DOHH2 (cell line): ENCODE measurements around the gene C16orf96.

Experiments used
- H3F3A ChIP-seq: fragments of 200-600 bp; sonication (generic), shearing (Covaris generic); 2 replicates; pipeline ENCODE4 v1.6.0; 2016; ENCODE audit warnings: antibody characterized with exemption, mild to moderate bottlenecking; ENCODE audit not compliant: control insufficient read depth, insufficient read depth
- H3K27ac ChIP-seq: fragments of 200-600 bp; sonication (generic); 2 replicates; pipeline ENCODE4 v1.5.1; 2014; ENCODE audit warnings: low read depth, mild to moderate bottlenecking, low read length, moderate library complexity
- H3K27me3 ChIP-seq: fragments of 200-600 bp; sonication (generic); 2 replicates; pipeline ENCODE4 v1.6.1; 2014; ENCODE audit warnings: mild to moderate bottlenecking, low read length, mixed read lengths; ENCODE audit not compliant: control insufficient read depth
- H3K36me3 ChIP-seq: fragments of 200-600 bp; sonication (generic); 2 replicates; pipeline ENCODE4 v1.6.1; 2014; ENCODE audit warnings: mild to moderate bottlenecking, low read length, moderate library complexity, mixed read lengths; ENCODE audit not compliant: control insufficient read depth
- H3K4me1 ChIP-seq: fragments of 200-600 bp; sonication (generic); 2 replicates; pipeline ENCODE4 v1.6.1; 2014; ENCODE audit warnings: mild to moderate bottlenecking, low read length, mixed read lengths; ENCODE audit not compliant: control insufficient read depth
- H3K4me2 ChIP-seq: fragments of 200-600 bp; sonication (generic); 2 replicates; pipeline ENCODE4 v1.6.0; 2014; ENCODE audit warnings: mild to moderate bottlenecking, low read length, moderate library complexity
- H3K4me3 ChIP-seq: fragments of 200-600 bp; sonication (generic); 2 replicates; pipeline ENCODE4 v1.5.1; 2014; ENCODE audit warnings: mild to moderate bottlenecking, low read length, mixed read lengths
- H3K79me2 ChIP-seq: fragments of 200-600 bp; sonication (generic); 2 replicates; pipeline ENCODE4 v1.6.1; 2014; ENCODE audit warnings: mild to moderate bottlenecking, low read length, mixed read lengths; ENCODE audit not compliant: control insufficient read depth
- H3K9me2 ChIP-seq: fragments of 200-600 bp; sonication (generic); replicated peaks from 2 replicates; pipeline ENCODE4 v1.6.1; 2014; ENCODE audit warnings: mild to moderate bottlenecking, low read length, mixed read lengths; ENCODE audit not compliant: control insufficient read depth
- H3K9me3 ChIP-seq: fragments of 200-600 bp; sonication (generic); 2 replicates; pipeline ENCODE4 v1.6.1; 2014; ENCODE audit warnings: antibody characterized with exemption, low read length, mixed read lengths; ENCODE audit not compliant: control insufficient read depth, insufficient read depth
- H4K20me1 ChIP-seq: fragments of 200-600 bp; sonication (generic); 2 replicates; pipeline ENCODE4 v1.6.0; 2014; ENCODE audit warnings: low read depth, mild to moderate bottlenecking, antibody characterized with exemption, low read length, moderate library complexity; ENCODE audit not compliant: control insufficient read depth, insufficient read depth
- EZH2phosphoT487 ChIP-seq: fragments of 200-600 bp; sonication (generic); IDR thresholded peaks from 2 replicates; pipeline ENCODE4 v1.6.1; 2017; ENCODE audit warnings: borderline replicate concordance, mild to moderate bottlenecking, antibody characterized with exemption, low read length, moderate library complexity, mixed read lengths
- TF ChIP-seq, protein P1 (sequence below): fragments of 200-600 bp; sonication (generic); IDR thresholded peaks from one replicate; pipeline ENCODE4 v1.5.1; 2014; ENCODE audit warnings: antibody characterized with exemption, mild to moderate bottlenecking, low read depth, low read length; ENCODE audit not compliant: poor library complexity, severe bottlenecking

C16orf96 gene

DNA sequence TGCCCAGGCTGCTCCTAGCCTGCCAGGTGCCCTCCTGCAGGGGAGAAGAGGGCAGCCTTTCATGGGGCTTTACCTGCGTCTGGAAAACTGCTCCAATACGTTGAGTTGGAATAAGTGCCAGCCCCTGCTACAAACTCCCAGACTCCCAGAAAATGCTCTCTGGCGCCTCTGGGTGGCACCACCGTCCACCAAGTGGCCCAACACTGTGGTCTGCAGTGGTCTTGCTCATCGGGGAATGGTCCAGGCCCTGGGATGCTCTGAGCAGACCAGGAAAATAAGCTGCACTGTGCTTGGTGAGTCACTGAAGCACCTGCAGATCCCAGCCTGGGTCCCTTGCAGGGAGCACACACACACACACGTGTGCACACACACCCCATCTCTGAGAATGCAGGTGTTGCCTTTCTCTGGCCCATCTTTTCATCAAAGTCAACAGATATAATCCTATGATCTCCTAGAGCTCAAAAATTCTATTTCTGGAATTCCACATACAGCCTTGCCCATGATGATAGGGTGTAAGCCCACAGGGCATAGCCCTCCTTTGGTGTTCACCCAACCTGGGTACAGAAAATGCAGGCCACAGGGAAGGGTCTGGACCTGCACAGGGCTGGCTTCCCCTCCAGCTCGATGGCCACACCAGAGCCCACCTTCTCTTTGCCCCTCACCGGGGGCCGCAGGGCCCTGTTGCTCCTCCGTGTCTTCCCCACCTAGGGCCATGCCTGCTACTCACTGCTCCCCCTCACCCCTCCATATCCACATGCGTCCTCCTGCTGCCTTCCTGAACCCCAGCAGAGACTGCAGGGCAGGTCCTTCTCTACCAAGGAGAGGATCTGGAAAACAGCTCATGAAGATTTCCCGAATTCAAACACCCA is 38.1 kb upstream of the C16orf96 start:
- Histone ChIP-seq H3K4me2 (no peak overlapping the region), H3K27ac (no peak overlapping the region), H3K36me3 (no peaks in the 10 kb centered on the region), H3K9me2 (no peaks in the 10 kb centered on the region), H3K9me3 (no peaks in the 10 kb centered on the region), H3F3A (peaks cover 6% of the 10 kb centered on the region), H4K20me1 (no peaks in the 10 kb centered on the region), H3K27me3 (no peaks in the 10 kb centered on the region), H3K79me2 (no peaks in the 10 kb centered on the region), H3K4me3 (no peak overlapping the region), H3K4me1 (peaks cover 9% of the 10 kb centered on the region)
- TF ChIP-seq, protein P1, sequence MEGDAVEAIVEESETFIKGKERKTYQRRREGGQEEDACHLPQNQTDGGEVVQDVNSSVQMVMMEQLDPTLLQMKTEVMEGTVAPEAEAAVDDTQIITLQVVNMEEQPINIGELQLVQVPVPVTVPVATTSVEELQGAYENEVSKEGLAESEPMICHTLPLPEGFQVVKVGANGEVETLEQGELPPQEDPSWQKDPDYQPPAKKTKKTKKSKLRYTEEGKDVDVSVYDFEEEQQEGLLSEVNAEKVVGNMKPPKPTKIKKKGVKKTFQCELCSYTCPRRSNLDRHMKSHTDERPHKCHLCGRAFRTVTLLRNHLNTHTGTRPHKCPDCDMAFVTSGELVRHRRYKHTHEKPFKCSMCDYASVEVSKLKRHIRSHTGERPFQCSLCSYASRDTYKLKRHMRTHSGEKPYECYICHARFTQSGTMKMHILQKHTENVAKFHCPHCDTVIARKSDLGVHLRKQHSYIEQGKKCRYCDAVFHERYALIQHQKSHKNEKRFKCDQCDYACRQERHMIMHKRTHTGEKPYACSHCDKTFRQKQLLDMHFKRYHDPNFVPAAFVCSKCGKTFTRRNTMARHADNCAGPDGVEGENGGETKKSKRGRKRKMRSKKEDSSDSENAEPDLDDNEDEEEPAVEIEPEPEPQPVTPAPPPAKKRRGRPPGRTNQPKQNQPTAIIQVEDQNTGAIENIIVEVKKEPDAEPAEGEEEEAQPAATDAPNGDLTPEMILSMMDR = peak; percentile 78
- no peak for TF ChIP-seq EZH2phosphoT487

DNA sequence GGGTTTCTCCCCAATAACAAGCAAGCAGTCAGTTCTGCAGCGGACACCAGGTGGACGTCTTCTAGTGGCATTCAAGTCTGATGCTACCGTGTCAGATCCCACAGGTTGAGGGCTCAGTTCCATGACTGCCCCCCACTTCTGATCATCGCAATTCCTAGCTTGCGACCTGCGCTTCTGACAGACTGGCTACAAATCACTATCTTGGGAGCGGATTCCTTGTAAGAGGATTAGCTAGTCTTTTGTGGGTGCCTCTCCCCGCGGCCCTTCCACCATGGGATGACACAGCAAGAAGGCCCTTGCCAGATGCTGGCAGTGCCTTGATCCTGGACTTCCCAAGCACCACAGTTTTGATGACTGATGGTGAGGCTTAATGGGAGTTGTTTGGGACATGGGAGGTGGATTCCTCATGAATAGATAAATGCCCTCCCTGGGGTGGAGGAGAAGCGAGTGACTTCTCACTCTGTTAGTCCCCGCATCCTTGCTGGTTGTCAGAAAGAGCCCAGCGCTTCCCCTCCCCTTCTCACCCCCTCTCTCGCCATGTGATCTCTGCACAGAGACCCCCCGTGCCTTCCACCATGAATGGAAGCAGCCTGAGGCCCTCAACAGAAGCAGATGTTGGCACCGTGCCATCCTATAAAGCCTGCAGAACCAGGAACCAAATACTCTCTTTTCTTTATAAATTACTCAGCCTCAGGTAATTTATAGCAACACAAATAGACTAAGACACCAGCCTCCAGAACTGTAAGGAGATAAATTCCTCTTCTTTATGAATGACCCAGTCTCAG is 36.7 kb upstream of the C16orf96 start:
- H3K9me3 ChIP-seq = no peaks in the 10 kb centered on the region
- H3K27ac ChIP-seq = no peak overlapping the region
- H3K4me2 ChIP-seq = no peak overlapping the region
- H3K4me3 ChIP-seq = no peak overlapping the region
- no peaks in the 10 kb centered on the region for H3K36me3 ChIP-seq
- H3K4me1 ChIP-seq = peaks cover 8% of the 10 kb centered on the region
- TF ChIP-seq, protein P1 = no peak
- TF ChIP-seq EZH2phosphoT487 = no peak
- H3K79me2 ChIP-seq = no peaks in the 10 kb centered on the region
- no peaks in the 10 kb centered on the region for H4K20me1 ChIP-seq
- no peaks in the 10 kb centered on the region for H3K27me3 ChIP-seq
- H3K9me2 ChIP-seq = no peaks in the 10 kb centered on the region
- peaks cover 6% of the 10 kb centered on the region for H3F3A ChIP-seq

DNA sequence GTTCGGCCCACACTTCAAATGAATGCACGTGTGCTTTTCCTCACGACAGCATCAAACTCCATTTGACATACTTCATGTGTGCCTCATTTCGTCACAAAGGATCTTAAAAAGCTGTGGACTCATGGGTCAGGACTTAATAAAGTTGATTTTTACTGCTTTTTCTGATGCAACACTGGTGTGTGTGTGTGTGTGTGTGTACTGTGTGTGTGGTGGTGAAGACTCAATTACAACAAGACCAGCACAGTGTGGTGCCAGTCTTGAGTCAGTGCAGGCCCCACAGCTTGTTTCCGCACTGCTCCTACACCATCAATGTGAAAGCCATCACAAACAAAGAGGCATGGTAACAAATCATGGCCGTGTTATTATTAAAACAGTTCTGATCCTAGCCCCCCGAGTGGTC is 35.2 kb upstream of the C16orf96 start:
- Histone ChIP-seq H3K9me3 (no peaks in the 10 kb centered on the region), H3K27ac (no peak overlapping the region), H3K9me2 (no peaks in the 10 kb centered on the region), H3K27me3 (no peaks in the 10 kb centered on the region), H4K20me1 (no peaks in the 10 kb centered on the region), H3K4me3 (no peak overlapping the region), H3K36me3 (no peaks in the 10 kb centered on the region), H3K79me2 (no peaks in the 10 kb centered on the region), H3K4me1 (no peaks in the 10 kb centered on the region), H3F3A (no peaks in the 10 kb centered on the region), H3K4me2 (no peak overlapping the region)
- TF ChIP-seq EZH2phosphoT487 = no peak
- TF ChIP-seq, protein P1 = no peak
